Fibroblast of lung (primary cell): Measurements from ENCODE around the gene CAMKK1. TPM values are rescaled to one million over a fixed set of nuclear protein-coding genes. Genes with fewer than 3 reads are reported as not detected.

Experiments used
- DNase-seq, 2 donors: peaks; one replicate each; pipeline versions ENCODE4 v3.0.0 to v3.0.0-alpha.2; 2010; ENCODE audit warnings: low read depth in 2 of 2
- H2AFZ ChIP-seq: 2 replicates; pipeline ENCODE4 v1.5.1; 2012; ENCODE audit warnings: low read length, control low read depth, inconsistent platforms
- H3K27ac ChIP-seq: 2 replicates; pipeline ENCODE4 v1.5.1; 2011; ENCODE audit warnings: low read length, control low read depth; ENCODE audit not compliant: insufficient read depth
- H3K27me3 ChIP-seq: 2 replicates; pipeline ENCODE4 v1.5.1; 2011; ENCODE audit warnings: mild to moderate bottlenecking, low read length; ENCODE audit not compliant: control insufficient read depth, insufficient read depth
- H3K36me3 ChIP-seq: 2 replicates; pipeline ENCODE4 v1.5.1; 2011; ENCODE audit warnings: low read length; ENCODE audit not compliant: control insufficient read depth, insufficient read depth
- H3K4me1 ChIP-seq: 2 replicates; pipeline ENCODE4 v1.5.1; 2011; ENCODE audit warnings: low read length; ENCODE audit not compliant: control insufficient read depth, insufficient read depth; ENCODE audit errors: extremely low read depth
- H3K4me2 ChIP-seq: 2 replicates; pipeline ENCODE4 v1.5.1; 2011; ENCODE audit warnings: low read length, control low read depth; ENCODE audit not compliant: insufficient read depth; ENCODE audit errors: extremely low read depth
- H3K4me3 ChIP-seq, 4 experiments: fragments of 200-600 bp in 1 of 4; sonication (generic) in 1 of 4; replicated peaks in 1 of 4; 2 replicates each; pipeline ENCODE4 v1.5.1; 2011 to 2016; ENCODE audit warnings: low read length in 4 of 4, low read depth in 3 of 4, mild to moderate bottlenecking in 3 of 4, control low read depth in 2 of 4, inconsistent platforms in 1 of 4, mixed read lengths in 1 of 4; ENCODE audit not compliant: insufficient read depth in 1 of 4; ENCODE audit errors: control extremely low read depth in 1 of 4
- H3K79me2 ChIP-seq: 2 replicates; pipeline ENCODE4 v1.5.1; 2012; ENCODE audit warnings: mild to moderate bottlenecking, low read length, inconsistent platforms; ENCODE audit not compliant: control insufficient read depth, insufficient read depth
- H3K9ac ChIP-seq: 2 replicates; pipeline ENCODE4 v1.5.1; 2011; ENCODE audit warnings: mild to moderate bottlenecking, low read length, control low read depth; ENCODE audit not compliant: insufficient read depth
- H3K9me3 ChIP-seq: 2 replicates; pipeline ENCODE4 v1.5.1; 2012; ENCODE audit warnings: low read depth, low read length; ENCODE audit not compliant: control insufficient read depth, insufficient read depth
- H4K20me1 ChIP-seq: 2 replicates; pipeline ENCODE4 v1.5.1; 2011; ENCODE audit warnings: low read length; ENCODE audit not compliant: control insufficient read depth, insufficient read depth; ENCODE audit errors: extremely low read depth
- CTCF ChIP-seq, 2 donors: IDR thresholded peaks in 1 of 2; conservative IDR thresholded peaks in 1 of 2; 1 replicate in 1 of 2; 2 replicates in 1 of 2; pipeline ENCODE4 v1.5.1; 2011 to 2012; ENCODE audit warnings: low read length in 2 of 2, control low read depth in 1 of 2, inconsistent platforms in 1 of 2, low read depth in 1 of 2, mild to moderate bottlenecking in 1 of 2
- EZH2 ChIP-seq: IDR thresholded peaks from 2 replicates; pipeline ENCODE4 v1.5.1; 2012; ENCODE audit warnings: low read length, control low read depth, mild to moderate bottlenecking; ENCODE audit errors: missing control alignments
- polyA plus RNA-seq, 2 donors: library from polyadenylated mRNA; depleted of rRNA in 1 of 2; stranded (reverse) in 1 of 2; unstranded in 1 of 2; fragments of >200 nt; gene quantifications; 2 replicates each; pipeline ENCODE4 v1.2.1, GENCODE V29; 2011 to 2012; ENCODE audit warnings: missing spikeins in 1 of 2
- total RNA-seq: library from RNA; depleted of rRNA; stranded (reverse); fragments of >200 nt; gene quantifications from 2 replicates; pipeline ENCODE4 v1.2.1, GENCODE V29; 2014

Gene CAMKK1
- total and polyA plus RNA-seq, 2 donors (not counting 1 experiment from before 2014, with no cell fraction given) = 0.41 to 2.5 TPM

- H2AFZ ChIP-seq = no peak overlapping the region
- H3K4me2 ChIP-seq = no peak overlapping the region
- H3K9ac ChIP-seq = no peak overlapping the region
- no peak for TF ChIP-seq CTCF (conservative IDR thresholded peaks at IDR 0.05 in 1 of 2, IDR thresholded peaks at IDR 0.05 in 1 of 2; ENCODE audit: low read depth in 1 of 2, low read length in 2 of 2)
- TF ChIP-seq EZH2 = no peak
- peaks cover 4% of the 10 kb centered on the region for H3K4me1 ChIP-seq
- H4K20me1 ChIP-seq = no peaks in the 10 kb centered on the region
- no peak overlapping the region for H3K4me3 ChIP-seq
- H3K79me2 ChIP-seq = peaks cover 4% of the 10 kb centered on the region
- H3K27ac ChIP-seq = no peak overlapping the region
- H3K9me3 ChIP-seq = no peaks in the 10 kb centered on the region
- H3K27me3 ChIP-seq = no peaks in the 10 kb centered on the region
- DNase-seq = no peak
- peaks cover 5% of the 10 kb centered on the region for H3K36me3 ChIP-seq
These were observed 58.0 kb downstream of the CAMKK1 start for GRCh38 chr17:3834811-3835210.

- H3K9ac ChIP-seq = no peak overlapping the region
- no peak for TF ChIP-seq CTCF (conservative IDR thresholded peaks at IDR 0.05 in 1 of 2, IDR thresholded peaks at IDR 0.05 in 1 of 2; ENCODE audit: low read depth in 1 of 2, low read length in 2 of 2)
- TF ChIP-seq EZH2 = no peak
- H3K79me2 ChIP-seq = no peaks in the 10 kb centered on the region
- peaks cover 2% of the 10 kb centered on the region for H3K4me1 ChIP-seq
- H3K36me3 ChIP-seq = peaks cover 4% of the 10 kb centered on the region
- H3K9me3 ChIP-seq = no peaks in the 10 kb centered on the region
- H2AFZ ChIP-seq = no peak overlapping the region
- no peaks in the 10 kb centered on the region for H3K27me3 ChIP-seq
- DNase-seq = no peak
- H3K4me2 ChIP-seq = no peak overlapping the region
- H3K27ac ChIP-seq = peak overlapping the region; percentile 3
- peaks cover under 1% of the 10 kb centered on the region for H4K20me1 ChIP-seq
- H3K4me3 ChIP-seq = no peak overlapping the region
These were observed 64.0 kb downstream of the CAMKK1 start for GRCh38 chr17:3828852-3829232.

DNA sequence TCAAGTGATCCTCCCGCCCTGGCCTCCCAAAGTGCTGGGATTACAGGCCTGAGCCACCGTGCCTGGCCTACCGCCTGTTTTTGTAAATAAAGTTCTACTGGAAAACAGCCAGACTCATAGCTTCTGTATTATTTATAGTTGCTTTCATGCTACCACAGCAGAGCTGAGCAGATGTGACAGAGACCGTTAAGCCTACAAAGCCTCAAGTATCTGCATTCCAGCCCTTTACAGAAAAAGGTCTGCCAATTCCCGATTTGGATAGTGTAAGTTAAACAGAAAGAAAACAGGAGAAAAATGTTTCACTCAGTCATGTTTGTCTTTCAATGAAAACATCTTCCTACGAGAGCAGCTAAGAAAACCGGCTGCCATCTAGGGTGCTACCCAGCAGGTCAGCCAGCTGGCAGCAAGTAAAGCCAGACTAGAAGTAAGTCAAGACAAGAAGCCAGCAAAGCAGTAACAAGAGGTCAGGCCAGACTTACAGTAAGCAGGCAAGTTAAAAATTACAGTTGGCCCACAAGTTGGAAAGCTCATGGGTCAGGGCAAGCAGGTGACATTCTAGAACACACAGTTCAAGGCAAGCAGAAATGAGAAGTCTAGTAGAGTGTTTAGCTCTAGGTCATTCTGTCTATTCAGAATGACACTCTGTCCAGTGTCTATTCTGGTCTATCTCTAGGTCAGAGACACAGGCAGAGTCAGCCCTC, 64.6 kb downstream of the CAMKK1 start:
- Histone ChIP-seq H3K4me3 (no peak overlapping the region), H3K36me3 (peaks cover 7% of the 10 kb centered on the region), H2AFZ (no peak overlapping the region), H3K9me3 (no peaks in the 10 kb centered on the region), H3K27ac (peak overlapping the region; percentile 3), H3K4me2 (no peak overlapping the region), H4K20me1 (peaks cover 2% of the 10 kb centered on the region), H3K4me1 (peaks cover 2% of the 10 kb centered on the region), H3K79me2 (no peaks in the 10 kb centered on the region), H3K27me3 (no peaks in the 10 kb centered on the region), H3K9ac (no peak overlapping the region)
- TF ChIP-seq EZH2 (no peak), CTCF (conservative IDR thresholded peaks at IDR 0.05 in 1 of 2, IDR thresholded peaks at IDR 0.05 in 1 of 2; ENCODE audit: low read depth in 1 of 2, low read length in 2 of 2) (no peak)
- DNase-seq = peak; percentile 62 to 84
